Activated naive CD4-positive, alpha-beta T cell treated with anti-CD3 and anti-CD28 coated beads, Interleukin-2, amount 10 ng/mL, durations not matched to agents 7 days and 5 days (primary cell): ENCODE data around the gene ABR.

ENCODE experiments used
- CTCF ChIA-PET: fragments of 350-600 bp; sonication (Branson Sonifier 250); formaldehyde crosslinking; loops from one replicate; lab custom pipeline; 2021; ENCODE audit warnings: antibody characterized with exemption; lab: Charles Lee
- DNase-seq: peaks from one replicate; pipeline ENCODE4 v3.0.0-alpha.2; 2020
- H3K27ac Mint-ChIP-seq: one replicate; pipeline ENCODE4 v1.8.0; 2021; ENCODE audit warnings: mild to moderate bottlenecking, moderate library complexity, mixed read lengths
- H3K27me3 Mint-ChIP-seq: one replicate; pipeline ENCODE4 v1.8.0; 2021; ENCODE audit warnings: mild to moderate bottlenecking, mixed read lengths
- H3K36me3 Mint-ChIP-seq: one replicate; pipeline ENCODE4 v1.8.0; 2021; ENCODE audit warnings: mixed read lengths
- H3K4me1 Mint-ChIP-seq: one replicate; pipeline ENCODE4 v1.8.0; 2021; ENCODE audit warnings: mixed read lengths
- H3K4me3 Mint-ChIP-seq: one replicate; pipeline ENCODE4 v1.8.0; 2021; ENCODE audit warnings: mild to moderate bottlenecking, moderate library complexity, mixed read lengths
- H3K9me3 Mint-ChIP-seq: one replicate; pipeline ENCODE4 v1.8.0; 2021; ENCODE audit warnings: mixed read lengths

Gene ABR

GRCh38 chr17:1011760-1012735 is 167.7 kb downstream of the ABR start:
- Mint-ChIP-seq H3K27ac (no peak overlapping the region), H3K36me3 (peaks cover 18% of the 10 kb centered on the region), H3K4me3 (no peak overlapping the region), H3K27me3 (no peaks in the 10 kb centered on the region), H3K9me3 (no peaks in the 10 kb centered on the region), H3K4me1 (no peaks in the 10 kb centered on the region)
- CTCF ChIA-PET: no interaction called here
- no peak for DNase-seq

- Mint-ChIP-seq H3K4me1 (no peaks in the 10 kb centered on the region), H3K9me3 (no peaks in the 10 kb centered on the region), H3K27ac (no peak overlapping the region)
These were observed 168.6 kb downstream of the ABR start for GRCh38 chr17:1011138-1011537.

DNA sequence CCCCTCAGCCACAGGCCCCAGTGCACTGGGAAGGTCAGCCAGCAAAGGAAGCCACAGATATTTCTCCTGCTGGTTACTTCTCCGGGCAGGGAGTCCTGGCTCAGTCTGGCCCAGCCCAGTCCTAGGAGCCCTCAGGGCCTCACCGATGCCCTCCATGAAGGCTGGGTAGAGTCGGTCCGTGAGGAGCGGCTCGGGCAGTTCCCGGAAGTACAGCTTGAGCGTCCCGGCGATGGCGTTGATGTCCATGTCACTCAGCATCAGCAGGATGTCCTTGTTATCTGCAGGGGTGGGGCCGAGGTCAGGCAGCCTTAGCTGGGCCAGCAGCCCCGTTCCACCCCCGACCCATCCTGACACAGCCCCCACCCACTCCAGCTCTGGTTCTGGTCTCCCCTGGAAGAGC is 169.2 kb downstream of the ABR start:
- peaks cover 4% of the 10 kb centered on the region for H3K4me1 Mint-ChIP-seq
- CTCF ChIA-PET: no interaction called here
- DNase-seq: no peak
- no peaks in the 10 kb centered on the region for H3K27me3 Mint-ChIP-seq
- H3K27ac Mint-ChIP-seq: peak overlapping the region; percentile 42
- H3K4me3 Mint-ChIP-seq: no peak overlapping the region
- H3K9me3 Mint-ChIP-seq: no peaks in the 10 kb centered on the region
- peaks cover 21% of the 10 kb centered on the region for H3K36me3 Mint-ChIP-seq

More at GRCh38 chr17:1011138-1011537, 168.6 kb downstream of the ABR start:
- Mint-ChIP-seq H3K4me3 (no peak overlapping the region), H3K36me3 (peaks cover 18% of the 10 kb centered on the region), H3K27me3 (no peaks in the 10 kb centered on the region)
- CTCF ChIA-PET: no interaction called here
- DNase-seq: no peak

GRCh38 chr17:1010086-1010450 is 169.7 kb downstream of the ABR start:
- CTCF ChIA-PET: no interaction called here
- Mint-ChIP-seq H3K9me3 (no peaks in the 10 kb centered on the region), H3K4me3 (no peak overlapping the region), H3K27me3 (no peaks in the 10 kb centered on the region), H3K4me1 (peaks cover 9% of the 10 kb centered on the region), H3K36me3 (peaks cover 26% of the 10 kb centered on the region), H3K27ac (no peak overlapping the region)
- no peak for DNase-seq

- no peaks in the 10 kb centered on the region for H3K9me3 Mint-ChIP-seq
- peaks cover 13% of the 10 kb centered on the region for H3K4me1 Mint-ChIP-seq
- CTCF ChIA-PET: no interaction called here
- H3K4me3 Mint-ChIP-seq: no peak overlapping the region
- no peak overlapping the region for H3K27ac Mint-ChIP-seq
- no peak for DNase-seq
- peaks cover 26% of the 10 kb centered on the region for H3K36me3 Mint-ChIP-seq
- H3K27me3 Mint-ChIP-seq: no peaks in the 10 kb centered on the region
These were observed 170.3 kb downstream of the ABR start for GRCh38 chr17:1009229-1010085.

GRCh38 chr17:1008008-1008761 is 171.6 kb downstream of the ABR start:
- CTCF ChIA-PET: no interaction called here
- Mint-ChIP-seq H3K9me3 (no peaks in the 10 kb centered on the region), H3K4me1 (peaks cover 13% of the 10 kb centered on the region), H3K27me3 (no peaks in the 10 kb centered on the region), H3K27ac (no peak overlapping the region), H3K36me3 (peaks cover 26% of the 10 kb centered on the region), H3K4me3 (no peak overlapping the region)
- DNase-seq: no peak

- Mint-ChIP-seq H3K4me3 (no peak overlapping the region), H3K27ac (no peak overlapping the region), H3K27me3 (no peaks in the 10 kb centered on the region), H3K4me1 (peaks cover 13% of the 10 kb centered on the region), H3K9me3 (no peaks in the 10 kb centered on the region), H3K36me3 (peaks cover 28% of the 10 kb centered on the region)
- CTCF ChIA-PET: interaction anchor here (0.7 kb wide), 1 partner anchor 12 kb away, joined by 3 read pairs; no protein-coding TSS in a partner anchor
- DNase-seq: no peak
These were observed 172.3 kb downstream of the ABR start for GRCh38 chr17:1007310-1008007.

- no peaks in the 10 kb centered on the region for H3K9me3 Mint-ChIP-seq
- no peak overlapping the region for H3K27ac Mint-ChIP-seq
- CTCF ChIA-PET: no interaction called here
- no peak for DNase-seq
- H3K27me3 Mint-ChIP-seq: no peaks in the 10 kb centered on the region
- no peak overlapping the region for H3K4me3 Mint-ChIP-seq
- H3K36me3 Mint-ChIP-seq: peaks cover 30% of the 10 kb centered on the region
- peaks cover 15% of the 10 kb centered on the region for H3K4me1 Mint-ChIP-seq
These were observed 173.7 kb downstream of the ABR start for GRCh38 chr17:1006054-1006453.

GRCh38 chr17:1005361-1005946 is 174.3 kb downstream of the ABR start:
- no peak overlapping the region for H3K4me3 Mint-ChIP-seq
- H3K36me3 Mint-ChIP-seq: peaks cover 36% of the 10 kb centered on the region
- peaks cover 15% of the 10 kb centered on the region for H3K4me1 Mint-ChIP-seq
- no peaks in the 10 kb centered on the region for H3K27me3 Mint-ChIP-seq
- CTCF ChIA-PET: interaction anchor here (0.8 kb wide), 1 partner anchor 24 kb away, joined by 4 read pairs; no protein-coding TSS in a partner anchor
- no peaks in the 10 kb centered on the region for H3K9me3 Mint-ChIP-seq
- no peak for DNase-seq
- H3K27ac Mint-ChIP-seq: peak overlapping the region; percentile 47

DNA sequence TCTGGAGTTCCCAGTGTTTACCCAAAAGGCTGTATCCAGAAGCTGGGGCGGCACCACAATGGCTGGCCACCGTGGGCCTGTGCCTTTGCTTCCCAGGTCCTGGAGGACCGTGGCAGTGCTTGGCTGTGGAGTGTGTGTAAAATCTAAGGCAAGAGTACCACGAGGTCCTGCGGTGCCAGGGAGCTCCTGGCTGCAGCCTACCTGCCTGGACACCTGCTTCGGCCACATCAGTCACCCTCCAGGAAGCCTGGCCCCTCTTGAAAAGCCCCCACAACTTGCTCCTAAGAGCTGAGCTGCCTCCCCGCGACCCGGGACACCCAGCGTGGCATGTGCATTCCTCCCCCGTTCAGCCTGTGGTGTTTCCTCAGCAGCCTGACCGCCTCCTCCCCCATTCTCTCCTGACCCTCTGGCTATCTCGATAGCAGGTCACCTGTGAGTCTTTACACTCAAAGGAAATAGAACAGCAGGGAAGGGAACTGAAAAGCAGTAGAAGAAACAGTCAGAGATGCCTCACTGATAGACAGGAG is 174.9 kb downstream of the ABR start:
- no peak for DNase-seq
- Mint-ChIP-seq H3K9me3 (no peaks in the 10 kb centered on the region), H3K4me1 (peaks cover 15% of the 10 kb centered on the region), H3K4me3 (no peak overlapping the region), H3K36me3 (peaks cover 39% of the 10 kb centered on the region), H3K27ac (peak overlapping the region; percentile 33), H3K27me3 (no peaks in the 10 kb centered on the region)
- CTCF ChIA-PET: interaction anchor here (0.8 kb wide), 1 partner anchor 24 kb away, joined by 4 read pairs; no protein-coding TSS in a partner anchor

DNA sequence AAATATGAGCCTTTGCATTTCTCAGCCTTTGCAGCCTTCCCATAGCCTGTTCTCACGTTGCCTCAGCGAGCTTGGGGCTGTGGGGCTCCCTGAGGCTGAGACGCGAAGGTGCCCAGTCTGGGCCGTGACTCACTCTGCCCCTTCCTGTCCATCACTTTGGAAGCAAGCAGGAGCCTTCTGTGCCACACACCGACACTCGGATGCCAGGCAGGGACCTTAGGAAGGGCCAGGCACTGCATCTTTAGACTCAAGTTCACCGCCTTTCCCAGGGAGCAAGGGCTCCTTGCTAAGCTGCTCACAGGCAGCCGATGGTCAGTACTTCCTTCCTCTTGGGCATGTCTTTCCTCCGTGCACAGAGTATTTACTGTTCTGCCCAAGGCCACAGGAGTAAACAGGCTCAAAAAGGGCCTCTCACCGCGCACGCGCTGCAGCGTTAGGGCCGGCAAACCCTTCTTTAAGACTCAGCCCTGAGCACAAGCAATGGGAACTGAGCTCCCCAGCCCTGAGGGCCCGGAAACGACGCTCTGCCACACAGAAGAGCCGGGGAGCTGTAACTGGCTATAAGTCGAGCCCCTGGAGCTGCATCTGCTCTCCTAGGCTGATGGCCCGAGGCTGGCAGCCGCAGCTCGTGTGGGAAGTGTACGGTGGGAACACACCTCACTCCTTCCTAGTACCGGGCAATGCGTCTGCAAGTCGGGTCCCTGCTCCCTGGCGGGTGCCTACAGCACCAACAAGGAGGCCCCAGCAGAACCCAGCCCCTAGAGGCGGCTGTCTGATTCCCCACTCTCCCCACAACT is 175.6 kb downstream of the ABR start:
- H3K4me3 Mint-ChIP-seq: no peak overlapping the region
- no peak overlapping the region for H3K27ac Mint-ChIP-seq
- no peaks in the 10 kb centered on the region for H3K27me3 Mint-ChIP-seq
- peaks cover 20% of the 10 kb centered on the region for H3K4me1 Mint-ChIP-seq
- H3K36me3 Mint-ChIP-seq: peaks cover 44% of the 10 kb centered on the region
- H3K9me3 Mint-ChIP-seq: no peaks in the 10 kb centered on the region
- no peak for DNase-seq
- CTCF ChIA-PET: interaction anchor here (0.8 kb wide), 1 partner anchor 23 kb away, joined by 4 read pairs; no protein-coding TSS in a partner anchor

DNA sequence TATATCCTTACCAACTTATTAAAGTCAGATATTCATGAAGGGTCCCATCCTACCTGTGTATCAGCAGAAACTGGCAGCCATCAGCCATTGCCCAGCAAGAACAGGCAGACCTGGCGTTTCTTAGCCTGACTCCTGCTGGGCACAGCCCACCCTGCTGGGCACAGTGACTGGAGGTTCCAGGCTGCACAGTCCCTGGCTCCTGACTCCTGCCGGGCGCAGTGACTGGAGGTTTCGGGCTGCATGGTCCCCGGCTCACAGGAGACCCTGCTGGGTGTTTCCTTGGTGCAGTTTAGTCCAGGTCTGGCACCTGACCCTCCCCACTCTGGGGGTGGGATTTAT is 176.2 kb downstream of the ABR start:
- peaks cover 43% of the 10 kb centered on the region for H3K36me3 Mint-ChIP-seq
- peaks cover 25% of the 10 kb centered on the region for H3K4me1 Mint-ChIP-seq
- no peaks in the 10 kb centered on the region for H3K27me3 Mint-ChIP-seq
- no peak overlapping the region for H3K27ac Mint-ChIP-seq
- H3K9me3 Mint-ChIP-seq: no peaks in the 10 kb centered on the region
- no peak overlapping the region for H3K4me3 Mint-ChIP-seq
- CTCF ChIA-PET: no interaction called here
- no peak for DNase-seq
